SH-SY5Y (cell line): ENCODE data around the gene BRMS1L.

Experiments
- GATA2 ChIP-seq: IDR thresholded peaks from 2 replicates; pipeline ENCODE4 v1.6.1; 2011; ENCODE audit warnings: mild to moderate bottlenecking, low read depth, low read length
- GATA3 ChIP-seq: IDR thresholded peaks from 2 replicates; pipeline ENCODE4 v1.6.1; 2011; ENCODE audit warnings: low read depth, mild to moderate bottlenecking, low read length, moderate library complexity

GRCh38 chr14:35779368-35779767 lies 46.8 kb upstream of the BRMS1L start:
- TF ChIP-seq GATA2 (no peak), GATA3 (no peak)
